Fibroblast of lung (primary cell): ENCODE measurements around the gene MGLL.

Experiments used
- EZH2 ChIP-seq: IDR thresholded peaks from 2 replicates; pipeline ENCODE4 v1.5.1; 2012; ENCODE audit warnings: low read length, control low read depth, mild to moderate bottlenecking; ENCODE audit errors: missing control alignments
- TF ChIP-seq, protein P1 (sequence below), 2 donors: IDR thresholded peaks in 1 of 2; conservative IDR thresholded peaks in 1 of 2; 1 replicate in 1 of 2; 2 replicates in 1 of 2; pipeline ENCODE4 v1.5.1; 2011 to 2012; ENCODE audit warnings: low read length in 2 of 2, control low read depth in 1 of 2, inconsistent platforms in 1 of 2, low read depth in 1 of 2, mild to moderate bottlenecking in 1 of 2

DNA sequence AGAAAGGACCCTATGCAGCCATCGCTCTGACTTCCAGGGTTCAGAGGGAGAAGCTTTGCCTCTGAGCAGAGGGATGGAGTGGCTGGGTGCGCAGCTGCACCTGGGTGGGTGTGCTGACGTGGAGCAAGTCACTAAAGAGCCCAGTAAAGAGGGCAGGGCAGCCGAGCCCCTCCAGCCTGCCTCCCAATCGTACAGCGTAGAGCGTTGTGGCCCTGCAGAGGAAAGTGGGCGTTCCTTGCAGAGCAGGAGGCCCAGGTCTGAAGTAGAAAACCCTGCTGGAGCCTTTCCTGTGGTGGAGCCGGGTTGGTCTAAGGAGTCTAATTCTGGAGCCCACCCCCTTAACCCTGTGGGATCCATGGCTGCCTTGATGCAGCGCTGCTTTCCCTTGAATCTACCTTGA is 88.5 kb downstream of the MGLL start:
- TF ChIP-seq, protein P1, sequence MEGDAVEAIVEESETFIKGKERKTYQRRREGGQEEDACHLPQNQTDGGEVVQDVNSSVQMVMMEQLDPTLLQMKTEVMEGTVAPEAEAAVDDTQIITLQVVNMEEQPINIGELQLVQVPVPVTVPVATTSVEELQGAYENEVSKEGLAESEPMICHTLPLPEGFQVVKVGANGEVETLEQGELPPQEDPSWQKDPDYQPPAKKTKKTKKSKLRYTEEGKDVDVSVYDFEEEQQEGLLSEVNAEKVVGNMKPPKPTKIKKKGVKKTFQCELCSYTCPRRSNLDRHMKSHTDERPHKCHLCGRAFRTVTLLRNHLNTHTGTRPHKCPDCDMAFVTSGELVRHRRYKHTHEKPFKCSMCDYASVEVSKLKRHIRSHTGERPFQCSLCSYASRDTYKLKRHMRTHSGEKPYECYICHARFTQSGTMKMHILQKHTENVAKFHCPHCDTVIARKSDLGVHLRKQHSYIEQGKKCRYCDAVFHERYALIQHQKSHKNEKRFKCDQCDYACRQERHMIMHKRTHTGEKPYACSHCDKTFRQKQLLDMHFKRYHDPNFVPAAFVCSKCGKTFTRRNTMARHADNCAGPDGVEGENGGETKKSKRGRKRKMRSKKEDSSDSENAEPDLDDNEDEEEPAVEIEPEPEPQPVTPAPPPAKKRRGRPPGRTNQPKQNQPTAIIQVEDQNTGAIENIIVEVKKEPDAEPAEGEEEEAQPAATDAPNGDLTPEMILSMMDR (conservative IDR thresholded peaks at IDR 0.05 in 1 of 2, IDR thresholded peaks at IDR 0.05 in 1 of 2; ENCODE audit: low read depth in 1 of 2, low read length in 2 of 2): no peak
- TF ChIP-seq EZH2: no peak
